Heart left ventricle (tissue), 13 donors: ENCODE results near the gene HSCB.

ENCODE experiments used
- POLR2A ChIP-seq, 2 donors: fragments of 450-650 bp; IDR thresholded peaks; one replicate each; pipeline ENCODE4 v1.6.1; 2017; ENCODE audit warnings: antibody characterized with exemption in 2 of 2, mild to moderate bottlenecking in 2 of 2, moderate library complexity in 2 of 2
- TF ChIP-seq, protein P1 (sequence below), 12 donors: fragments of 200-600 bp; sonication (generic) in 4 of 12; IDR thresholded peaks; one replicate each; pipeline versions ENCODE4 v1.5.0 to v1.8.0; 2018 to 2022; ENCODE audit warnings: antibody characterized with exemption in 12 of 12, mild to moderate bottlenecking in 5 of 12
- donor health status: ischemic (EF 13 %, LVEDD 7.1; RV severe dilation, severe dysfunction).
- donor health status: DM: no; HTN: yes; CAD: no.
- donor health status: DM: no; HTN: no; CAD: no.
- donor health status: ischemic (EF 25% LVEDD 6.9; RV normal size, moderate dysfunction).
- donor health status: ischemic (EF 25% LVEDD 5.7; RV mildly dilated, moderate dysfunction).
- donor health status: ischemic (EF 35%, LVEDD 5.7; RV mildly dilated, moderate dysfunction).
- donor health status: nonischemic (EF 11% LVEDD 7.7; RV severe dilation, severe dysfunction).
- donor health status: DM: yes; HTN: yes; CAD: no.
- donor health status: PGD.
- donor health status: ischemic (EF 29% LVEDD 5.4; RV normal size, mild dysfunction).
- donor health status: nonischemic (EF 23%, LVEDD 6.1; RV moderate dilation, normal function).

DNA sequence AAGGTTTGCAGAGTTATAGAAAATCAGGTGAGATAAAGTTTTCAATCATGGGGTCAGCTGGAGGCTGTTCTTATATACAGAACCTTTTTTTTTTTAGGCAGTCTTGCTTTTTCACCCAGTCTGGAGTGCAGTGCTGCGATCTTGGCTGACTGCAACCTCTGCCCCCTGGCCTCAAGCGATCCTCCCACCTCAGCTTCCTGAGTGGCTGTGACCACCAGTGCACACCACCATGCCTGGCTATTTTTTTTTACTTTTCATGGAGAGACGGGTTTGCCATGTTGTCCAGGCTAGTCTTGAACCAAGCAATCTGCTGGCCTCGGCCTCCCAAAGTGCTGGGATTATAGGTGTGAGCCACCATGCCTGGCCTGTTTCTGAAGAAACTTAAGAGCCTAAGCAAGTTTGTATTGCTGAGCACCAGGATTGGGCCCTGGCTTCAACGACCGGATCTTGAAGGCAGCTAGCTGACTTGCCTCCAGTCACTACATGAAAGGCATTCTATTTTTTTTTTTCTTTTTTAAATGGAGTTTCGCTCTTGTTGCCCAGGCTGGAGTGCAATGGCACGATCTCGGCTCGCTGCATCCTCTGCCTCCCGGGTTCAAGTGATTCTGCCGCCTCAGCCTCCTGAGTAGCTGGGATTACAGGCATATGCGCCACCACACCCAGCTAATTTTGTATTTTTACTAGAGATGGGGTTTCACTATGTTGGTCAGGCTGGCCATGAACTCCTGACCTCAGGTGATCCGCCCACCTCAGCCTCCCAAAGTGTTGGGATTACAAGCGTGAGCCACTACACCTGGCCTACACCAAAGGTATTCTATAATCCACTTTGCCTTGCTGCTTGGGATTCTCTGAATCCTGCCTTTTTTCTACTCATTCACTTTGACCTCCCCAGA lies 50.9 kb downstream of the HSCB start:
- TF ChIP-seq, protein P1, sequence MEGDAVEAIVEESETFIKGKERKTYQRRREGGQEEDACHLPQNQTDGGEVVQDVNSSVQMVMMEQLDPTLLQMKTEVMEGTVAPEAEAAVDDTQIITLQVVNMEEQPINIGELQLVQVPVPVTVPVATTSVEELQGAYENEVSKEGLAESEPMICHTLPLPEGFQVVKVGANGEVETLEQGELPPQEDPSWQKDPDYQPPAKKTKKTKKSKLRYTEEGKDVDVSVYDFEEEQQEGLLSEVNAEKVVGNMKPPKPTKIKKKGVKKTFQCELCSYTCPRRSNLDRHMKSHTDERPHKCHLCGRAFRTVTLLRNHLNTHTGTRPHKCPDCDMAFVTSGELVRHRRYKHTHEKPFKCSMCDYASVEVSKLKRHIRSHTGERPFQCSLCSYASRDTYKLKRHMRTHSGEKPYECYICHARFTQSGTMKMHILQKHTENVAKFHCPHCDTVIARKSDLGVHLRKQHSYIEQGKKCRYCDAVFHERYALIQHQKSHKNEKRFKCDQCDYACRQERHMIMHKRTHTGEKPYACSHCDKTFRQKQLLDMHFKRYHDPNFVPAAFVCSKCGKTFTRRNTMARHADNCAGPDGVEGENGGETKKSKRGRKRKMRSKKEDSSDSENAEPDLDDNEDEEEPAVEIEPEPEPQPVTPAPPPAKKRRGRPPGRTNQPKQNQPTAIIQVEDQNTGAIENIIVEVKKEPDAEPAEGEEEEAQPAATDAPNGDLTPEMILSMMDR (IDR thresholded peaks at IDR 0.05), result no peak
- TF ChIP-seq POLR2A (IDR thresholded peaks at IDR 0.05), result no peak
